Thyroid gland (tissue), 4 donors: ENCODE results near the gene MBNL2. TPM values are rescaled to one million over a fixed set of nuclear protein-coding genes. Genes with fewer than 3 reads are reported as not detected.

ENCODE experiments used
- DNase-seq, 2 donors: peaks; one replicate each; pipeline ENCODE4 v3.0.0-alpha.2; 2019
- H3K27ac ChIP-seq, 3 donors: fragments of 200-600 bp; sonication (generic); 1 replicate in 2 of 3; 2 replicates in 1 of 3; pipeline ENCODE4 v1.5.1; 2016 to 2019; ENCODE audit warnings: mild to moderate bottlenecking in 1 of 3, moderate library complexity in 1 of 3
- H3K27me3 ChIP-seq: fragments of 200-600 bp; sonication (generic); one replicate; pipeline ENCODE4 v1.5.1; 2019
- H3K36me3 ChIP-seq, 2 donors: fragments of 200-600 bp; sonication (generic); one replicate each; pipeline ENCODE4 v1.5.1; 2016 to 2019
- H3K4me1 ChIP-seq, 2 donors: fragments of 200-600 bp; sonication (generic); one replicate each; pipeline ENCODE4 v1.5.1; 2017 to 2019
- H3K4me3 ChIP-seq, 3 donors: fragments of 200-600 bp; sonication (generic); replicated peaks in 1 of 3; 1 replicate in 2 of 3; 2 replicates in 1 of 3; pipeline ENCODE4 v1.5.1; 2016; ENCODE audit warnings: mild to moderate bottlenecking in 1 of 3
- H3K9me3 ChIP-seq: fragments of 200-600 bp; sonication (generic); one replicate; pipeline ENCODE4 v1.5.1; 2017
- CTCF ChIP-seq, 6 experiments: fragments of 200-600 bp in 3 of 6; fragments of 450-650 bp in 3 of 6; sonication (generic) in 3 of 6; IDR thresholded peaks; one replicate each; pipeline ENCODE4 v1.5.1; 2016 to 2019; ENCODE audit warnings: antibody characterized with exemption in 6 of 6, mild to moderate bottlenecking in 2 of 6, inconsistent platforms in 1 of 6, moderate library complexity in 1 of 6
- POLR2A ChIP-seq, 2 donors: fragments of 450-650 bp; IDR thresholded peaks; one replicate each; pipeline ENCODE4 v1.6.1; 2017; ENCODE audit warnings: antibody characterized with exemption in 2 of 2, mild to moderate bottlenecking in 2 of 2, moderate library complexity in 1 of 2
- WGBS, 2 donors: methylation state at CpG; one replicate each; pipeline ENCODE4 v1.1.5; 2017; 5-methylcytosine and 5-hydroxymethylcytosine counted together
- intact Hi-C: fragments of 100-400 bp; cut with DNase I; formaldehyde crosslinking; loops from one replicate; pipeline ENCODE4 v1.15.1; 2023
- total RNA-seq, 4 donors: library from RNA; depleted of rRNA; stranded (reverse); fragments of >200 nt; gene quantifications; one replicate each; pipeline ENCODE4 v1.2.3, GENCODE V29; 2016

MBNL2 gene
- total RNA-seq, 4 donors from 2014 or later, result 93.4 to 99.9 (median 98.3) TPM

GRCh38 chr13:97239943-97240787 is 18.0 kb downstream of the MBNL2 start:
- peak overlapping the region in 2 of 3 donors; percentile 34 to 35 for H3K27ac ChIP-seq
- intact Hi-C loops, result loop anchor here (10.0 kb wide), 1 partner anchor 95 kb away; no protein-coding TSS in a partner anchor
- H3K36me3 ChIP-seq, result no peaks in the 10 kb centered on the region
- no peak overlapping the region for H3K4me3 ChIP-seq
- peaks cover 37 to 71% of the 10 kb centered on the region in 2 donors for H3K4me1 ChIP-seq
- no peak for DNase-seq
- no peaks in the 10 kb centered on the region for H3K27me3 ChIP-seq
- TF ChIP-seq CTCF (IDR thresholded peaks at IDR 0.05), result no peak
- no peak for TF ChIP-seq POLR2A (IDR thresholded peaks at IDR 0.05)
- WGBS, 2 donors, result 75 to 76% methylated on average over 3 of the region's 3 CpGs
- no peaks in the 10 kb centered on the region for H3K9me3 ChIP-seq

- peaks cover 41 to 70% of the 10 kb centered on the region in 2 donors for H3K4me1 ChIP-seq
- peak overlapping the region in 2 of 3 donors; percentile 7 to 35 for H3K27ac ChIP-seq
These were observed 18.9 kb downstream of the MBNL2 start for GRCh38 chr13:97240788-97241734.

GRCh38 chr13:97241761-97242160 is 19.6 kb downstream of the MBNL2 start:
- H3K4me1 ChIP-seq, result peaks cover 39 to 68% of the 10 kb centered on the region in 2 donors
- DNase-seq, result no peak
- no peaks in the 10 kb centered on the region for H3K9me3 ChIP-seq
- H3K36me3 ChIP-seq, result no peaks in the 10 kb centered on the region
- no peak overlapping the region for H3K4me3 ChIP-seq
- WGBS, 2 donors, result 93 to 97% methylated on average over 5 of the region's 5 CpGs
- H3K27ac ChIP-seq, result peak overlapping the region in 2 of 3 donors; percentile 20 to 35
- TF ChIP-seq CTCF (IDR thresholded peaks at IDR 0.05) (no peak), POLR2A (IDR thresholded peaks at IDR 0.05) (no peak)
- H3K27me3 ChIP-seq, result no peaks in the 10 kb centered on the region
- intact Hi-C loops, result no loop called here

More at GRCh38 chr13:97240788-97241734, 18.9 kb downstream of the MBNL2 start:
- DNase-seq, result peak in 1 of 2 donors; percentile 20
- 51 to 57% methylated on average over 8 of the region's 8 CpGs for WGBS, 2 donors
- Histone ChIP-seq H3K4me3 (no peak overlapping the region), H3K36me3 (no peaks in the 10 kb centered on the region), H3K9me3 (no peaks in the 10 kb centered on the region), H3K27me3 (no peaks in the 10 kb centered on the region)
- TF ChIP-seq POLR2A (IDR thresholded peaks at IDR 0.05), result no peak
- no peak for TF ChIP-seq CTCF (IDR thresholded peaks at IDR 0.05)
- intact Hi-C loops, result no loop called here

- intact Hi-C loops, result no loop called here
- H3K9me3 ChIP-seq, result no peaks in the 10 kb centered on the region
- no peak overlapping the region for H3K4me3 ChIP-seq
- TF ChIP-seq POLR2A (IDR thresholded peaks at IDR 0.05) (no peak), CTCF (IDR thresholded peaks at IDR 0.05) (no peak)
- no peaks in the 10 kb centered on the region for H3K27me3 ChIP-seq
- peaks cover 37 to 57% of the 10 kb centered on the region in 2 donors for H3K4me1 ChIP-seq
- peak overlapping the region in 1 of 3 donors; percentile 20 for H3K27ac ChIP-seq
- H3K36me3 ChIP-seq, result no peaks in the 10 kb centered on the region
- no peak for DNase-seq
- 87 to 94% methylated on average over 13 of the region's 13 CpGs for WGBS, 2 donors
These were observed 20.8 kb downstream of the MBNL2 start for GRCh38 chr13:97242755-97243497.
